ENCODE data around the gene YAP1. TPM values are rescaled to one million over a fixed set of nuclear protein-coding genes. Genes with fewer than 3 reads are reported as not detected.
A peak's percentile ranks its signal among the peaks of the same experiment; 100 is the strongest.

The YAP1 gene
- total RNA-seq, 1 donor from 2014 or later, result 129 TPM

- FAIRE-seq (peak; percentile 39), DNase-seq (ENCODE audit: low read depth) (no peak)
- no peak overlapping the region for H2AFZ ChIP-seq (ENCODE audit: low read depth, low read length)
- Mint-ChIP-seq H3K4me3 (ENCODE audit: unreplicated experiment) (no peak overlapping the region), H3K9me3 (ENCODE audit: unreplicated experiment) (no peaks in the 10 kb centered on the region), H3K27ac (ENCODE audit: unreplicated experiment) (no peak overlapping the region), H3K36me3 (ENCODE audit: low read depth, unreplicated experiment) (peaks cover 2% of the 10 kb centered on the region), H3K4me1 (ENCODE audit: low read depth, unreplicated experiment) (peaks cover 40% of the 10 kb centered on the region), H3K27me3 (ENCODE audit: low read depth, unreplicated experiment) (no peaks in the 10 kb centered on the region)
- TF ChIP-seq CTCF (IDR thresholded peaks at IDR 0.05; ENCODE audit: insufficient read depth, low read depth, low read length) (no peak), EZH2 (IDR thresholded peaks at IDR 0.05; ENCODE audit: insufficient read depth, low read length) (no peak)
- H3K36me3 ChIP-seq (ENCODE audit: insufficient read depth, low read length), result peaks cover 5% of the 10 kb centered on the region
- no peak overlapping the region for H3K4me3 ChIP-seq (ENCODE audit: insufficient read depth, low read depth, low read length)
- H4K20me1 ChIP-seq (ENCODE audit: insufficient read depth, low read length), result peaks cover 73% of the 10 kb centered on the region
- no peak overlapping the region for H3K9ac ChIP-seq (ENCODE audit: low read length)
- H3K4me1 ChIP-seq (ENCODE audit: insufficient read depth, low read length), result peaks cover 12% of the 10 kb centered on the region
- no peaks in the 10 kb centered on the region for H3K9me3 ChIP-seq (ENCODE audit: insufficient read depth, low read depth, low read length)
- peak overlapping the region; percentile 30 for H3K4me2 ChIP-seq (ENCODE audit: low read length)
- H3K79me2 ChIP-seq (ENCODE audit: insufficient read depth, low read length), result peaks cover 100% of the 10 kb centered on the region
- no peak overlapping the region for H3K27ac ChIP-seq (ENCODE audit: low read depth, low read length)
- no peaks in the 10 kb centered on the region for H3K27me3 ChIP-seq (ENCODE audit: insufficient read depth, low read length)
Observed at GRCh38 chr11:102144357-102145355, 34.4 kb downstream of the YAP1 start.

GRCh38 chr11:102147015-102147414 is 36.8 kb downstream of the YAP1 start:
- H3K9me3 ChIP-seq (ENCODE audit: insufficient read depth, low read depth, low read length), result no peaks in the 10 kb centered on the region
- H3K4me1 ChIP-seq (ENCODE audit: insufficient read depth, low read length), result peaks cover 7% of the 10 kb centered on the region
- no peak for FAIRE-seq
- H4K20me1 ChIP-seq (ENCODE audit: insufficient read depth, low read length), result peaks cover 86% of the 10 kb centered on the region
- H3K79me2 ChIP-seq (ENCODE audit: insufficient read depth, low read length), result peaks cover 100% of the 10 kb centered on the region
- Mint-ChIP-seq H3K27ac (ENCODE audit: unreplicated experiment) (no peak overlapping the region), H3K27me3 (ENCODE audit: low read depth, unreplicated experiment) (no peaks in the 10 kb centered on the region), H3K4me1 (ENCODE audit: low read depth, unreplicated experiment) (peaks cover 26% of the 10 kb centered on the region), H3K36me3 (ENCODE audit: low read depth, unreplicated experiment) (peaks cover 2% of the 10 kb centered on the region), H3K4me3 (ENCODE audit: unreplicated experiment) (no peak overlapping the region), H3K9me3 (ENCODE audit: unreplicated experiment) (no peaks in the 10 kb centered on the region)
- no peak overlapping the region for H3K9ac ChIP-seq (ENCODE audit: low read length)
- H3K27me3 ChIP-seq (ENCODE audit: insufficient read depth, low read length), result no peaks in the 10 kb centered on the region
- peaks cover 5% of the 10 kb centered on the region for H3K36me3 ChIP-seq (ENCODE audit: insufficient read depth, low read length)
- H2AFZ ChIP-seq (ENCODE audit: low read depth, low read length), result no peak overlapping the region
- no peak overlapping the region for H3K27ac ChIP-seq (ENCODE audit: low read depth, low read length)
- H3K4me2 ChIP-seq (ENCODE audit: low read length), result no peak overlapping the region
- no peak for DNase-seq (ENCODE audit: low read depth)
- no peak overlapping the region for H3K4me3 ChIP-seq (ENCODE audit: insufficient read depth, low read depth, low read length)
- TF ChIP-seq EZH2 (IDR thresholded peaks at IDR 0.05; ENCODE audit: insufficient read depth, low read length), result no peak
- TF ChIP-seq CTCF (IDR thresholded peaks at IDR 0.05; ENCODE audit: insufficient read depth, low read depth, low read length), result no peak

DNA sequence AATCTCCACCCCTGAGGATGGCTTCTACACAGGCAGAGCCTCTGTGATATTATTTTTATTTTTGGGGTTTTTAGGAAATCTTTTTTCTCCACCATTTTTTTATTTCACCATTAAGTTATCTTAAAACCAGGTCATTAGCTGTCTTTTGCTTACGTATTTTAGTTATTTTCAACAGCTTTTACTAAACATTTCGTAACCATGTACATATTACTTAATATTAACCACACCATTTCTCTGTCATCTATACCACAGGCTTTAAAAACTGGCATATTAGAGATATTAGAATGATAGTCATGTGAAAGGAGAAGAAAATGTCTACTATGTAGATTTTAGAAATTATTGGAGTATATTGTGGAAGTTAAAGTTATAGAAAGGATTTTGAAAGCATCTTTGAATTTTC is 37.4 kb downstream of the YAP1 start:
- Histone ChIP-seq H3K79me2 (ENCODE audit: insufficient read depth, low read length) (peaks cover 100% of the 10 kb centered on the region), H2AFZ (ENCODE audit: low read depth, low read length) (no peak overlapping the region), H3K27ac (ENCODE audit: low read depth, low read length) (no peak overlapping the region), H3K4me1 (ENCODE audit: insufficient read depth, low read length) (peaks cover 7% of the 10 kb centered on the region), H3K9ac (ENCODE audit: low read length) (no peak overlapping the region), H3K36me3 (ENCODE audit: insufficient read depth, low read length) (peaks cover 5% of the 10 kb centered on the region), H4K20me1 (ENCODE audit: insufficient read depth, low read length) (peaks cover 92% of the 10 kb centered on the region), H3K4me3 (ENCODE audit: insufficient read depth, low read depth, low read length) (no peak overlapping the region), H3K27me3 (ENCODE audit: insufficient read depth, low read length) (no peaks in the 10 kb centered on the region), H3K4me2 (ENCODE audit: low read length) (no peak overlapping the region), H3K9me3 (ENCODE audit: insufficient read depth, low read depth, low read length) (no peaks in the 10 kb centered on the region)
- H3K27me3 Mint-ChIP-seq (ENCODE audit: low read depth, unreplicated experiment), result no peaks in the 10 kb centered on the region
- DNase-seq (ENCODE audit: low read depth), result no peak
- peaks cover 4% of the 10 kb centered on the region for H3K36me3 Mint-ChIP-seq (ENCODE audit: low read depth, unreplicated experiment)
- TF ChIP-seq EZH2 (IDR thresholded peaks at IDR 0.05; ENCODE audit: insufficient read depth, low read length) (no peak), CTCF (IDR thresholded peaks at IDR 0.05; ENCODE audit: insufficient read depth, low read depth, low read length) (no peak)
- H3K4me3 Mint-ChIP-seq (ENCODE audit: unreplicated experiment), result no peak overlapping the region
- no peak for FAIRE-seq
- peaks cover 23% of the 10 kb centered on the region for H3K4me1 Mint-ChIP-seq (ENCODE audit: low read depth, unreplicated experiment)
- H3K9me3 Mint-ChIP-seq (ENCODE audit: unreplicated experiment), result no peaks in the 10 kb centered on the region
- H3K27ac Mint-ChIP-seq (ENCODE audit: unreplicated experiment), result no peak overlapping the region
